Measurements from ENCODE around the gene ZNF844. TPM values are rescaled to one million over a fixed set of nuclear protein-coding genes. Genes with fewer than 3 reads are reported as not detected.

ZNF844 gene
- total RNA-seq (2022; extraction: Qiagen RNA extraction; ENCODE audit: low read depth) = not detected in 5 replicates

GRCh38 chr19:12064590-12065538 lies at the start of gene ZNF844:
ZNF844 (plus strand) TSS chr19:12064731; CDS start chr19:12064874, 143 bp downstream.

GRCh38 chr19:12035220-12036172 lies 29.0 kb upstream of the ZNF844 start, which contains the start of gene ZNF433:
ZNF433 (minus strand) TSS chr19:12035679; CDS start chr19:12035539, 140 bp downstream.

GRCh38 chr19:12052497-12053169 lies 11.9 kb upstream of the ZNF844 start, which contains the start of gene ZNF878:
ZNF878 (minus strand) TSS chr19:12052961; CDS start chr19:12052801, 160 bp downstream.

Other genes with a start within 250 kb of the ZNF844 start
- gene ZNF439, start 216.0 kb upstream of the ZNF844 start, total RNA-seq (2022; extraction: Qiagen RNA extraction; ENCODE audit: low read depth) = not detected in 5 replicates
- not detected in 5 replicates for gene ZNF69, start 176.9 kb upstream of the ZNF844 start, total RNA-seq (2022; extraction: Qiagen RNA extraction; ENCODE audit: low read depth)
- gene ZNF700, start 139.6 kb upstream of the ZNF844 start, total RNA-seq (2022; extraction: Qiagen RNA extraction; ENCODE audit: low read depth) = 0.17 to 0.32 TPM (median 0.18 TPM) in 5 replicates
- gene ZNF763, start 99.7 kb upstream of the ZNF844 start, total RNA-seq (2022; extraction: Qiagen RNA extraction; ENCODE audit: low read depth) = not detected in 5 replicates
- not detected in 5 replicates for gene ZNF433, start 29.1 kb upstream of the ZNF844 start, total RNA-seq (2022; extraction: Qiagen RNA extraction; ENCODE audit: low read depth)
- not detected in 5 replicates for gene ZNF878, start 11.8 kb upstream of the ZNF844 start, total RNA-seq (2022; extraction: Qiagen RNA extraction; ENCODE audit: low read depth)
- gene ZNF20, start 75.6 kb downstream of the ZNF844 start, total RNA-seq (2022; extraction: Qiagen RNA extraction; ENCODE audit: low read depth) = 0.23 to 0.25 TPM in 2 of 5 replicates, not detected in the others
- not detected in 5 replicates for gene ZNF625, start 92.0 kb downstream of the ZNF844 start, total RNA-seq (2022; extraction: Qiagen RNA extraction; ENCODE audit: low read depth)
- gene ZNF136, start 98.4 kb downstream of the ZNF844 start, total RNA-seq (2022; extraction: Qiagen RNA extraction; ENCODE audit: low read depth) = 1.2 to 2.5 TPM (median 1.6 TPM) in 5 replicates
- 0.51 to 1.00 TPM (median 0.73 TPM) in 5 replicates for gene ZNF44, start 230.2 kb downstream of the ZNF844 start, total RNA-seq (2022; extraction: Qiagen RNA extraction; ENCODE audit: low read depth)